Lung (tissue), 12 donors: ENCODE results near the gene CLCN1. TPM values are rescaled to one million over a fixed set of nuclear protein-coding genes. Genes with fewer than 3 reads are reported as not detected.

Experiments
- ATAC-seq: fragments of 200-7000 bp; cut with Tn5 transposase; one replicate; pipeline ENCODE4 v1.9.1; 2020; ENCODE audit warnings: moderate number of reproducible peaks; ENCODE audit not compliant: insufficient read depth, low FRiP score
- DNase-seq, 3 donors: peaks; one replicate each; pipeline ENCODE4 v3.0.0-alpha.2; 2013 to 2017
- H3K27ac ChIP-seq, 2 donors: one replicate each; pipeline ENCODE4 v1.5.1; 2013; ENCODE audit warnings: mild to moderate bottlenecking in 2 of 2, moderate library complexity in 2 of 2, control low read depth in 1 of 2, inconsistent platforms in 1 of 2, low read depth in 1 of 2, low read length in 1 of 2
- H3K27me3 ChIP-seq, 3 donors: one replicate each; pipeline ENCODE4 v1.5.1; 2013; ENCODE audit warnings: low read length in 2 of 3; ENCODE audit not compliant: control insufficient read depth in 3 of 3, insufficient read depth in 3 of 3
- H3K36me3 ChIP-seq, 4 donors: one replicate each; pipeline ENCODE4 v1.5.1; 2013; ENCODE audit warnings: low read length in 4 of 4, mild to moderate bottlenecking in 1 of 4, moderate library complexity in 1 of 4; ENCODE audit not compliant: control insufficient read depth in 4 of 4, insufficient read depth in 4 of 4
- H3K4me1 ChIP-seq, 5 donors: one replicate each; pipeline ENCODE4 v1.5.1; 2013; ENCODE audit warnings: low read length in 5 of 5, mild to moderate bottlenecking in 2 of 5, moderate library complexity in 1 of 5; ENCODE audit not compliant: control insufficient read depth in 5 of 5, insufficient read depth in 5 of 5
- H3K4me3 ChIP-seq: one replicate; pipeline ENCODE4 v1.5.1; 2013; ENCODE audit warnings: mild to moderate bottlenecking, control low read depth, moderate library complexity
- H3K9ac ChIP-seq, 2 donors: one replicate each; pipeline ENCODE4 v1.5.1; 2013; ENCODE audit warnings: low read length in 2 of 2, control low read depth in 1 of 2; ENCODE audit not compliant: insufficient read depth in 1 of 2
- H3K9me3 ChIP-seq, 4 donors: one replicate each; pipeline ENCODE4 v1.5.1; 2013; ENCODE audit warnings: low read length in 3 of 4, mild to moderate bottlenecking in 1 of 4, moderate library complexity in 1 of 4; ENCODE audit not compliant: control insufficient read depth in 4 of 4, insufficient read depth in 3 of 4
- WGBS, 2 donors: extraction: QIAGEN DNeasy Blood & Tissue Kit; methylation state at CpG; one replicate each; pipeline ENCODE4 v1.1.7; 2013; 5-methylcytosine and 5-hydroxymethylcytosine counted together
- polyA plus RNA-seq, 2 donors: library from polyadenylated mRNA; stranded (reverse); fragments of 200-250 nt; gene quantifications; one replicate each; pipeline ENCODE4 v1.2.1, GENCODE V29; 2013
- total RNA-seq, 2 donors: library from RNA; depleted of rRNA in 1 of 2; stranded (reverse); fragments of >200 nt in 1 of 2; gene quantifications; one replicate each; pipeline ENCODE4 v1.2.1, GENCODE V29; 2014 to 2021
- TF ChIP-seq, protein P1 (sequence below): IDR thresholded peaks from 2 replicates; pipeline ENCODE4 v1.5.1; 2012; ENCODE audit warnings: mild to moderate bottlenecking; ENCODE audit errors: control extremely low read depth, extremely low read depth
- donor health status: control.
- donor health status: control.
- donor health status: Bipolar disorder and iron deficiency.
- donor health status: healthy.
- donor health status: DM: yes; HTN: yes; CAD: no.

The CLCN1 gene
- total and polyA plus RNA-seq, 4 donors = 0.06 to 0.18 TPM; not detected in 2

DNA sequence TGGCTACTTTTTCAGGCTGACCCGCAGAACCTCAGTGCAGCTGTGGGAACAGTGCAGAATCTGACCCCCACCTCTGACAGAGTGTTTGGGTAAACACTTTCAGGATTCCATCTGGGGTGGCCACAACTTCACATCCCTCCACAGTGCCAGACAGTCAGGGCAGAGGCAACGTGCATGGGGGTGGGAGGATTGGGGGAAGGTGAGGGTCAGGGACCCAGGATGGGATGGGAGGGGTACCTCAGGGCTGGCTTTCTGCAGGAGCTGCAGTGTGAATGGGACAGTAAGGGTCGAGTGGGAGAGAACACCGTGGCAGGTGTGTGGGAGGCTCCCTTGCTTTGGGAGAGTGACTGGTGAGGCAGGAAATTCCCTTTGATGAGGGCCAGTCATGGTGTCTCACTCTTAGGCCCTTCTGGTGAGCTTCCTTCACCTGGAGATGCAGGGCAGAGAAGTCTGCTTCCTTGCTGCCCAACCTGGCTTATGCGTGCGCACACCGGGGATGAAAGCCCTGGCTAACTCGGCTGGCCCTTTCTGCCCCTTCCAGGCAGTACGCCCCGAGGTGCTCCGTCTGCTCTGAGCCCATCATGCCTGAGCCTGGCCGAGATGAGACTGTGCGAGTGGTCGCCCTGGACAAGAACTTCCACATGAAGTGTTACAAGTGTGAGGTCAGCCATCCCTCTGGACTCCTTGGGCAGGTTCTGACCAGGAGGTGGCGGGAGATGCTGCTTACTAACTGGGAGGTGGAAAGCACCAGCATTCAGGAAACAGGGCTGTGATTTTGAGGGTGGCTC is 73.6 kb downstream of the CLCN1 start:
- no peak overlapping the region for H3K4me3 ChIP-seq
- DNase-seq (no peak), ATAC-seq (no peak)
- peaks cover 6 to 50% (median 44%) of the 10 kb centered on the region in 4 donors for H3K36me3 ChIP-seq
- TF ChIP-seq, protein P1, sequence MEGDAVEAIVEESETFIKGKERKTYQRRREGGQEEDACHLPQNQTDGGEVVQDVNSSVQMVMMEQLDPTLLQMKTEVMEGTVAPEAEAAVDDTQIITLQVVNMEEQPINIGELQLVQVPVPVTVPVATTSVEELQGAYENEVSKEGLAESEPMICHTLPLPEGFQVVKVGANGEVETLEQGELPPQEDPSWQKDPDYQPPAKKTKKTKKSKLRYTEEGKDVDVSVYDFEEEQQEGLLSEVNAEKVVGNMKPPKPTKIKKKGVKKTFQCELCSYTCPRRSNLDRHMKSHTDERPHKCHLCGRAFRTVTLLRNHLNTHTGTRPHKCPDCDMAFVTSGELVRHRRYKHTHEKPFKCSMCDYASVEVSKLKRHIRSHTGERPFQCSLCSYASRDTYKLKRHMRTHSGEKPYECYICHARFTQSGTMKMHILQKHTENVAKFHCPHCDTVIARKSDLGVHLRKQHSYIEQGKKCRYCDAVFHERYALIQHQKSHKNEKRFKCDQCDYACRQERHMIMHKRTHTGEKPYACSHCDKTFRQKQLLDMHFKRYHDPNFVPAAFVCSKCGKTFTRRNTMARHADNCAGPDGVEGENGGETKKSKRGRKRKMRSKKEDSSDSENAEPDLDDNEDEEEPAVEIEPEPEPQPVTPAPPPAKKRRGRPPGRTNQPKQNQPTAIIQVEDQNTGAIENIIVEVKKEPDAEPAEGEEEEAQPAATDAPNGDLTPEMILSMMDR = no peak
- 85 to 91% methylated on average over 15 of the region's 15 CpGs for WGBS, 2 donors
- peaks cover 4 to 66% (median 39%) of the 10 kb centered on the region in 5 donors for H3K4me1 ChIP-seq
- no peak overlapping the region for H3K9ac ChIP-seq
- H3K27ac ChIP-seq = peak overlapping the region in 1 of 2 donors; percentile 26
- H3K9me3 ChIP-seq = peaks cover 0 to 2% (median 0%) of the 10 kb centered on the region in 4 donors
- no peaks in the 10 kb centered on the region for H3K27me3 ChIP-seq

DNA sequence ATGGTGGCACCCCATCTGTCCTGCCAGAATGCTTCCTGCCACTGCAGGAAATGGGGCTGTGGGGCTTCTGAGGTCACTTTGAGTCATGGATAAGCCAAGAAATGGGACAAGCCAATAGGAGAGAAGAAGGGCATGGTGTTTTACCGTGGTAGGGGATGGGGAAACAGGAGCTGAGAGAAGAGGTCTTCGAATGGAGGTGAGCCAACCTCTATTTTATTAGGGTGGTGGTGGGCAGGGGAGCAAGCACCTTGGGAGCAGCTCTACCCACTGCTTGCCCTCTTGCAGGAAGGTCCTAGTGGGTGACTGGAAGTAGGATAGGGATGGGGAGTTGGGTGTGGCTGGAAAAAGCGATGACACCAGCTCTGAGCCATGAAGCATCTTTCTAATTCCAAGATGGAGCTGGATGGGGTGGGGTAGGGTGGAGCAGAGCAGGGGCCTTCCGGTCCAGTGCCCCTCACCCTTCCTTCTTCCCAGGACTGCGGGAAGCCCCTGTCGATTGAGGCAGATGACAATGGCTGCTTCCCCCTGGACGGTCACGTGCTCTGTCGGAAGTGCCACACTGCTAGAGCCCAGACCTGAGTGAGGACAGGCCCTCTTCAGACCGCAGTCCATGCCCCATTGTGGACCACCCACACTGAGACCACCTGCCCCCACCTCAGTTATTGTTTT is 74.3 kb downstream of the CLCN1 start:
- Histone ChIP-seq H3K27me3 (no peaks in the 10 kb centered on the region), H3K27ac (peak overlapping the region in 1 of 2 donors; percentile 26)

DNA sequence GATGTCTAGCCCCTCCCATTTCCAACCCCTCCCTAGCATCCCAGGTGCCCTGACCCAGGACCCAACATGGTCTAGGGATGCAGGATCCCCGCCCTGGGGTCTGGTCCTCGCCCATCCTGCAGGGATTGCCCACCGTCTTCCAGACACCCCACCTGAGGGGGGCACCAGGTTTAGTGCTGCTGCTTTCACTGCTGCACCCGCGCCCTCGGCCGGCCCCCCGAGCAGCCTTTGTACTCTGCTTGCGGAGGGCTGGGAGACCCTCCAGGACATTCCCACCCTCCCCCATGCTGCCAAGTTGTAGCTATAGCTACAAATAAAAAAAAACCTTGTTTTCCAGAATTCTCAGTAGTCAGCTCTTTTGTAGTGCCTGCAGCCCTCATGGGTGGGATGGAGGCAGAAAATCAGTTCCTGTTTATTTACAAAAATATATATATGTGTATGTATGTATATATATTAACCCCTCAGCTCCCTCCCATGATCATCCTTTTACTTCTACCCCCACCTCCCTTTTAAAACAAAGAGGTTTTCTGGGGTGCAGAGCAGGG is 74.9 kb downstream of the CLCN1 start:
- ATAC-seq (no peak), DNase-seq (peak in 2 of 3 donors; percentile 57 to 69)
- WGBS, 2 donors = 83 to 84% methylated on average over 9 of the region's 9 CpGs
- peaks cover 6 to 50% (median 36%) of the 10 kb centered on the region in 4 donors for H3K36me3 ChIP-seq
- H3K27me3 ChIP-seq = no peaks in the 10 kb centered on the region
- H3K4me1 ChIP-seq = peaks cover 0 to 67% (median 45%) of the 10 kb centered on the region in 5 donors
- H3K27ac ChIP-seq = peak overlapping the region; percentile 45 to 87
- TF ChIP-seq, protein P1 = no peak
- H3K9ac ChIP-seq = no peak overlapping the region
- H3K9me3 ChIP-seq = peaks cover 0 to 2% (median 0%) of the 10 kb centered on the region in 4 donors
- no peak overlapping the region for H3K4me3 ChIP-seq

More for the DNA sequence above, 74.3 kb downstream of the CLCN1 start:
- Histone ChIP-seq H3K4me3 (no peak overlapping the region), H3K9me3 (peaks cover 0 to 2% (median 0%) of the 10 kb centered on the region in 4 donors), H3K9ac (no peak overlapping the region), H3K36me3 (peaks cover 6 to 50% (median 38%) of the 10 kb centered on the region in 4 donors), H3K4me1 (peaks cover 2 to 65% (median 39%) of the 10 kb centered on the region in 5 donors)
- TF ChIP-seq, protein P1 = no peak
- ATAC-seq = no peak
- no peak for DNase-seq
- 86% methylated on average over 10 of the region's 10 CpGs for WGBS, 2 donors
